Suprapubic skin (tissue), 4 donors: ENCODE results near the gene PRPF4. TPM values are rescaled to one million over a fixed set of nuclear protein-coding genes. Genes with fewer than 3 reads are reported as not detected.

ENCODE experiments used
- DNase-seq, 2 donors: peaks; one replicate each; pipeline ENCODE4 v3.0.0-alpha.2; 2019; ENCODE audit warnings: low spot score in 2 of 2
- H3K27ac ChIP-seq: fragments of 200-600 bp; sonication (generic); one replicate; pipeline ENCODE4 v1.5.1; 2019
- H3K27me3 ChIP-seq: fragments of 200-600 bp; sonication (generic); one replicate; pipeline ENCODE4 v1.5.1; 2019
- H3K36me3 ChIP-seq: fragments of 200-600 bp; sonication (generic); one replicate; pipeline ENCODE4 v1.5.1; 2019
- H3K4me1 ChIP-seq: fragments of 200-600 bp; sonication (generic); one replicate; pipeline ENCODE4 v1.5.1; 2019
- H3K4me3 ChIP-seq: fragments of 200-600 bp; sonication (generic); one replicate; pipeline ENCODE4 v1.5.1; 2019; ENCODE audit warnings: mild to moderate bottlenecking
- H3K9me3 ChIP-seq: fragments of 200-600 bp; sonication (generic); one replicate; pipeline ENCODE4 v1.5.1; 2019
- CTCF ChIP-seq, 2 donors: fragments of 200-600 bp in 1 of 2; fragments of 450-650 bp in 1 of 2; sonication (generic) in 1 of 2; IDR thresholded peaks; one replicate each; pipeline ENCODE4 v1.5.1; 2016 to 2019; ENCODE audit warnings: antibody characterized with exemption in 2 of 2, mild to moderate bottlenecking in 1 of 2, moderate library complexity in 1 of 2
- EP300 ChIP-seq: sonication (generic); formaldehyde crosslinking; IDR thresholded peaks from one replicate; pipeline ENCODE4 v1.6.1; 2017; ENCODE audit warnings: antibody characterized with exemption
- POLR2A ChIP-seq, 2 donors: fragments of 450-650 bp; IDR thresholded peaks; one replicate each; pipeline ENCODE4 v1.6.1; 2017; ENCODE audit warnings: antibody characterized with exemption in 2 of 2, mild to moderate bottlenecking in 2 of 2, moderate library complexity in 2 of 2
- POLR2AphosphoS5 ChIP-seq, 3 donors: sonication (generic); formaldehyde crosslinking; IDR thresholded peaks; one replicate each; pipeline ENCODE4 v1.6.1; 2017; ENCODE audit warnings: antibody characterized with exemption in 3 of 3
- WGBS: methylation state at CpG from one replicate; pipeline ENCODE4 v1.1.5; 2018; 5-methylcytosine and 5-hydroxymethylcytosine counted together
- total RNA-seq, 4 donors: library from RNA; depleted of rRNA; stranded (reverse); fragments of >200 nt; gene quantifications; one replicate each; pipeline ENCODE4 v1.1.0, GENCODE V29; 2016

The PRPF4 gene
- total RNA-seq, 4 donors from 2014 or later, result 13.6 to 21.3 (median 17.6) TPM

- H3K4me1 ChIP-seq, result no peaks in the 10 kb centered on the region
- no peak overlapping the region for H3K27ac ChIP-seq
- no peak overlapping the region for H3K4me3 ChIP-seq
- no peaks in the 10 kb centered on the region for H3K9me3 ChIP-seq
- H3K36me3 ChIP-seq, result peaks cover 40% of the 10 kb centered on the region
- DNase-seq, result no peak
- WGBS, result 93% methylated on average over 6 of the region's 6 CpGs
- TF ChIP-seq EP300 (no peak), CTCF (IDR thresholded peaks at IDR 0.05) (no peak), POLR2A (IDR thresholded peaks at IDR 0.05) (no peak), POLR2AphosphoS5 (IDR thresholded peaks at IDR 0.05) (no peak)
- no peaks in the 10 kb centered on the region for H3K27me3 ChIP-seq
Observed at GRCh38 chr9:113255438-113255837, 20.0 kb upstream of the PRPF4 start.

GRCh38 chr9:113257863-113258262 lies 17.6 kb upstream of the PRPF4 start:
- Histone ChIP-seq H3K27me3 (no peaks in the 10 kb centered on the region), H3K4me1 (no peaks in the 10 kb centered on the region), H3K4me3 (no peak overlapping the region), H3K27ac (no peak overlapping the region), H3K36me3 (peaks cover 59% of the 10 kb centered on the region), H3K9me3 (no peaks in the 10 kb centered on the region)
- no peak for TF ChIP-seq EP300
- no peak for TF ChIP-seq POLR2A (IDR thresholded peaks at IDR 0.05)
- TF ChIP-seq POLR2AphosphoS5 (IDR thresholded peaks at IDR 0.05), result no peak
- DNase-seq, result no peak
- WGBS, result 93% methylated on average over 3 of the region's 3 CpGs

GRCh38 chr9:113258282-113258681 lies 17.2 kb upstream of the PRPF4 start:
- TF ChIP-seq POLR2A (IDR thresholded peaks at IDR 0.05), result no peak
- Histone ChIP-seq H3K9me3 (no peaks in the 10 kb centered on the region), H3K27me3 (no peaks in the 10 kb centered on the region), H3K36me3 (peaks cover 59% of the 10 kb centered on the region), H3K4me3 (no peak overlapping the region), H3K27ac (no peak overlapping the region), H3K4me1 (no peaks in the 10 kb centered on the region)
- DNase-seq, result no peak
- WGBS, result 95% methylated on average over 1 of the region's 1 CpG

GRCh38 chr9:113261917-113262671 lies 13.4 kb upstream of the PRPF4 start:
- TF ChIP-seq POLR2AphosphoS5 (IDR thresholded peaks at IDR 0.05), result no peak
- TF ChIP-seq POLR2A (IDR thresholded peaks at IDR 0.05), result no peak
- no peak for TF ChIP-seq EP300
- no peak for TF ChIP-seq CTCF (IDR thresholded peaks at IDR 0.05)
- H3K4me1 ChIP-seq, result no peaks in the 10 kb centered on the region
- no peak for DNase-seq
- no peak overlapping the region for H3K4me3 ChIP-seq
- no peak overlapping the region for H3K27ac ChIP-seq
- no peaks in the 10 kb centered on the region for H3K27me3 ChIP-seq
- WGBS, result 62% methylated on average over 1 of the region's 1 CpG
- H3K9me3 ChIP-seq, result no peaks in the 10 kb centered on the region
- peaks cover 59% of the 10 kb centered on the region for H3K36me3 ChIP-seq

- H3K4me3 ChIP-seq, result no peak overlapping the region
- 87% methylated on average over 3 of the region's 3 CpGs for WGBS
- H3K9me3 ChIP-seq, result no peaks in the 10 kb centered on the region
- no peak overlapping the region for H3K27ac ChIP-seq
- peaks cover 56% of the 10 kb centered on the region for H3K36me3 ChIP-seq
- no peak for DNase-seq
- H3K27me3 ChIP-seq, result no peaks in the 10 kb centered on the region
- no peak for TF ChIP-seq EP300
- H3K4me1 ChIP-seq, result no peaks in the 10 kb centered on the region
Observed at GRCh38 chr9:113266174-113266573, 9.3 kb upstream of the PRPF4 start.

- no peak for DNase-seq
- Histone ChIP-seq H3K9me3 (no peaks in the 10 kb centered on the region), H3K4me1 (no peaks in the 10 kb centered on the region), H3K4me3 (no peak overlapping the region), H3K27ac (no peak overlapping the region), H3K36me3 (peaks cover 62% of the 10 kb centered on the region), H3K27me3 (no peaks in the 10 kb centered on the region)
- 96% methylated on average over 4 of the region's 4 CpGs for WGBS
- TF ChIP-seq CTCF (IDR thresholded peaks at IDR 0.05) (no peak), EP300 (no peak), POLR2A (IDR thresholded peaks at IDR 0.05) (no peak), POLR2AphosphoS5 (IDR thresholded peaks at IDR 0.05) (no peak)
Observed at GRCh38 chr9:113267911-113268566, 7.4 kb upstream of the PRPF4 start.
